GM12801 (cell line): ENCODE data around the gene CACNA2D4.

Experiments
- TF ChIP-seq, protein P1 (sequence below): IDR thresholded peaks from one replicate; pipeline ENCODE4 v1.5.1; 2011; ENCODE audit warnings: control low read depth; ENCODE audit not compliant: insufficient read length; ENCODE audit errors: extremely low read depth

Gene CACNA2D4

DNA sequence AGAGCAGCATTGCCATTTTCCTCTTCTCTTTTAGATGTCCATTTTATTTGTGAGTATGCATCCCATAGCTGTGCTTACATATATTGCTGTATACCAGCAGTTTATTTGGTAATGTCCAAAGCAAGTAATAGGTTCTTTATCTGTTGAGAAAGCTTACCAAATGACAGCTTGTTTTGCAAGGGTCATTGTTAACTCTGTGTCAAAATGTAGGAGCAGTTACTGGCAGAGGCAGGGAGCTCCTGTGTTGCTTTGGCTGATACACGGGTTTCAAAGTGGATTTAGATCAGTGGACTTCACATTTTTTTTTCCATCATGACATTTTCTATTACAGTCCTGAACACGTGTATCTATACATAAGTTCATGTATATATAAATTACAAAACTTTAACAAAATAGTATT lies 136.2 kb downstream of the CACNA2D4 start:
- TF ChIP-seq, protein P1, sequence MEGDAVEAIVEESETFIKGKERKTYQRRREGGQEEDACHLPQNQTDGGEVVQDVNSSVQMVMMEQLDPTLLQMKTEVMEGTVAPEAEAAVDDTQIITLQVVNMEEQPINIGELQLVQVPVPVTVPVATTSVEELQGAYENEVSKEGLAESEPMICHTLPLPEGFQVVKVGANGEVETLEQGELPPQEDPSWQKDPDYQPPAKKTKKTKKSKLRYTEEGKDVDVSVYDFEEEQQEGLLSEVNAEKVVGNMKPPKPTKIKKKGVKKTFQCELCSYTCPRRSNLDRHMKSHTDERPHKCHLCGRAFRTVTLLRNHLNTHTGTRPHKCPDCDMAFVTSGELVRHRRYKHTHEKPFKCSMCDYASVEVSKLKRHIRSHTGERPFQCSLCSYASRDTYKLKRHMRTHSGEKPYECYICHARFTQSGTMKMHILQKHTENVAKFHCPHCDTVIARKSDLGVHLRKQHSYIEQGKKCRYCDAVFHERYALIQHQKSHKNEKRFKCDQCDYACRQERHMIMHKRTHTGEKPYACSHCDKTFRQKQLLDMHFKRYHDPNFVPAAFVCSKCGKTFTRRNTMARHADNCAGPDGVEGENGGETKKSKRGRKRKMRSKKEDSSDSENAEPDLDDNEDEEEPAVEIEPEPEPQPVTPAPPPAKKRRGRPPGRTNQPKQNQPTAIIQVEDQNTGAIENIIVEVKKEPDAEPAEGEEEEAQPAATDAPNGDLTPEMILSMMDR = no peak

DNA sequence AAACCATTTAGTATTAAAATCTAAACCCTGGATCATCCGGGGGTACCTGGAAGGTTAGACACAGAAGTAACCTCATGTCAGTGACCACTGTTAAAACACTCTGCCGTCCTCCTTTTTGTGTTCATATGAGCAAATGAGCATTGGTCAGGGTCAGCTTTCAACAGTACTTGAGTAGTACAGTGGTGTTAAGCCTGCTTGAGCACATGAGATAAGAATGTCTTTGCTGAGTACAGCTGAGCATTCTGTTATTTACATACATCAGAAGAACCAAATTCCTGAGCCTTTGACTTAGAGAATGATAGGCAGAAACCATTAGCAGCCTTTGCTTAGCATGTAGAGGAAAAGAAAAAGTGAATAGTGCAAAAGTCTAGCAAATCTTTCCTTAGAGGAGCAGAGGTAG lies 136.7 kb downstream of the CACNA2D4 start:
- TF ChIP-seq, protein P1 = no peak

DNA sequence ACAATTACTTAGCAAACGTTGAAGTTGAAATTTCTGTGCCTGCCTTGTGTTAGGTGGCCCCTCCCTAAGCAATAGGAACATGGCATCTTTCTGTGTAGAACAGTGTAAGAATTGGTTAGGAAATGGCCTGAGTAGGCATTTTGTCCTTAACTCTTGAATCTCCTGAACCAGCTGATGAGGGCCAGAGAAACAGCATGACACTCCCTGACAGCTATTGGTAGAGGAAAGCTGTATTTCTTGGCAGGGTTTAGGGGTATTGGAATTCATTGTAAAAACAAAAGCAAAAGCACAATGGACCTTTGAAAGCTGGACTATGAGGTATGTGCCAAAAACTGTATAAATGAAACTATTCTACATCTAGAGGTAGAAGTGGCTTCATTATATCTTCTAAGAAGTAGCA lies 138.7 kb downstream of the CACNA2D4 start:
- TF ChIP-seq, protein P1 = no peak

DNA sequence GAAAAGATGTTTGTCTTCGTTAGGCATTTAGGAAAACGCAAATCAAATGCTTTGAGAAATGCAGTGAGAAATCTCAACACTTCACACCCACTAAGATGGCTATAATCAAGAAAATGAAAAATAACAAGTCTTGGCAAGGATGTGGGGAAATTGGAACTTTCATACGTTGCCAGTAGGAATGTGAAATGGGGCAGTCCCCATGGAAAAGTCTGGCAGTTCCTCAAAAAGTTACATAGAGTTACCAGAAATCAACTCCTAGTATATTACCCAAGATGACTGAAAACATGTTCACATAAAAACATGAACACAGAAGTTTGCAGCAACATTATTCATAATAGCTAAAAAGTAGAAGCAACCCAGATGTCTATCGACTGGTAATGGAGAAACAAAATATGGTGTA lies 139.5 kb downstream of the CACNA2D4 start:
- TF ChIP-seq, protein P1 = no peak

DNA sequence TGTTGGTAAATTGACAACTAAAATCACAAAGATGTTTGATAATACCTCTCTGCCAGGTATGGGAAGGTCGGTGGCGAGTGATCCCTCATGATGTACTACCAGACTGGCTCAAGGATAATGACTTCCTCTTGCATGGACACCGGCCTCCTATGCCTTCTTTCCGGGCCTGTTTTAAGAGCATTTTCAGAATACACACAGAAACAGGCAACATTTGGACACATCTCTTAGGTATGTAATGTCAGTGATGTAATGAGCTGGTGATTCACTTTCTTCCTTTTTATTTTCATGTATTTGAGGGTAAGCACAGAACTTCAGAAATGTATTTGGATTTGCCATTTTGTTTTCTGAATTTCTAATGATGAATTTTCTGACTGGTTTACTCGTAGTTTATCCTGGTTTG lies 140.7 kb downstream of the CACNA2D4 start:
- TF ChIP-seq, protein P1 = no peak

DNA sequence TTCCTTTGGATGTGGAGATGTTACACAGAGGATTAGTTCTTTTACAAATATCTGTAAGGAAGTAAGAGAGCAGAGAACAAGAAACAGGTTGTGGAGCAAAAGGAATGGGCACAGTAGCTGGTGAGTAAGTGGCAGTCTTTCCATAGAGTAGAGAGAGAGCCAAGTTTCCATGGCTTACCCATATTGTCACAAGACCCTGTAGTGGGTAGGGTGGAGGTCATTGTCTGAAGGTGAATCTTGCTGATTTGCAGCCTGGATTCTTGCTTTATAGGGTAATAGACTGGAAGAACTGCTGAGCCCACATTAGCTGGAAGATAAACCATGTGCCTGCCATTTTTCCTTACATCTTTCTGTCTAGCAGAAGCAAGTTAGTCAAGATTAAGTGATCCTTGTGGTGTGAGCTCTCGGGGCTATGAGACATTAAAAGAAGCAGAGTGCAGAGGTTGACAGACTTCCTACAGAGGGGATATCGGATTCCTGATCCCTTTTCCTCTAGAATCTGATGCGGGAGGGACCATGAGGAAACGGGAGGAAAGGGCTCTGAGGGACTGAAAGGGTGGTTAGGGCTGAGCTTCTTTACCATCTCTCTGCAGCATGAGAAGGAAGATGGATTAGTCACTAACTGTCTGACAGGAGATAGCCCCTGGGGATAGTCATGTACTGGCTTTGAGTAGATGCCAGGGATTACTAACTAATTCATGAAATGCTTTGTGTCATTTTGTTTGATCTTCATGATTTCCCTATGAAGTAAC lies 142.1 kb downstream of the CACNA2D4 start:
- TF ChIP-seq, protein P1 = no peak

DNA sequence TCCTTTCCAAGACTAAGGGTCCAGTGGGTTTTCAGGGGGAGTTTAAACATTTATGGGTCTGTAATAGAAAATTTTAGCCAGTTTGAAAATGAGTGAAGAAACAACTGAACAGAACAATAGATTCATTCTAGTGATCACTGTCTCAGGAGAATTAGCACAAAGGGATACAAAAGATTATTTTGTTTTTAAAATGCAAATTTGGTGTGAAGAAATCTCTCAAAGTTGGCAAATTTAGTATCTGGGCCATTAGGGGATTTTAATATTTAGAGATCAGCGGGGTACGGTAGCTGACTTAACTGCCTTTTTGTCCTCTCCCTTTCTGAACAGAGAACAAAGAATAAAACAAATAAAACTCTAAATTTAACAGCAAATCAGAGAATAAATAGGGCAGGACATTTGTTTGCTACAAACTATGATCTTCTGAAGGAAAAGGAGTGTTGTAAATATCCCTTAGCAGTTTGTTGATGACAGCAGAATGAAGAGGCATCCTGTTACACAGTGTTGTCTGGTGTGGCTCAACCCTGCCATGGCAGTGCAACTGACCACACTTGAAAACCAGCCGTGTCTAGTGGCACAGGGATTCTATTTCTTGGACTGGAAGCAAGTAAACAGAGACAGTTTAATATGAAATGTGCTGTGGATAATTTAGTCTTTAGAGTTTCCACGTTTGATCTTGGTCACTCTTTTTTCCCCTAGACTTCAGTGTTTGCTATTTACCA lies 144.4 kb downstream of the CACNA2D4 start:
- TF ChIP-seq, protein P1 = no peak
